H9 (cell line): ENCODE measurements around the gene MARK4. TPM values are rescaled to one million over a fixed set of nuclear protein-coding genes. Genes with fewer than 3 reads are reported as not detected.

Experiments used
- DNase-seq: peaks from one replicate; pipeline ENCODE4 v3.0.0-alpha.2; 2017
- H2AFZ ChIP-seq: one replicate; pipeline ENCODE4 v1.6.1; 2013; ENCODE audit warnings: mild to moderate bottlenecking, low read length, control low read depth, moderate library complexity
- H2AK5ac ChIP-seq: 2 replicates; pipeline ENCODE4 v1.6.1; 2013; ENCODE audit warnings: low read length, control low read depth, mixed read lengths; ENCODE audit not compliant: insufficient read length
- H2BK120ac ChIP-seq: one replicate; pipeline ENCODE4 v1.6.1; 2013; ENCODE audit warnings: low read depth, mild to moderate bottlenecking, low read length, control low read depth, inconsistent platforms; ENCODE audit not compliant: poor library complexity, severe bottlenecking
- H2BK12ac ChIP-seq: 2 replicates; pipeline ENCODE4 v1.6.1; 2013; ENCODE audit warnings: low read length, control low read depth, mixed read lengths, low read depth; ENCODE audit not compliant: insufficient read length
- H2BK15ac ChIP-seq: 2 replicates; pipeline ENCODE4 v1.6.1; 2013; ENCODE audit warnings: low read depth, low read length, control low read depth
- H2BK20ac ChIP-seq: one replicate; pipeline ENCODE4 v1.6.1; 2013; ENCODE audit warnings: low read depth, mild to moderate bottlenecking, low read length, control low read depth, inconsistent platforms; ENCODE audit not compliant: poor library complexity, severe bottlenecking
- H2BK5ac ChIP-seq: 2 replicates; pipeline ENCODE4 v1.6.1; 2013; ENCODE audit warnings: low read length, control low read depth, mixed read lengths; ENCODE audit not compliant: insufficient read length
- H3K14ac ChIP-seq: 2 replicates; pipeline ENCODE4 v1.6.1; 2013; ENCODE audit warnings: low read length, control low read depth; ENCODE audit not compliant: insufficient read depth
- H3K18ac ChIP-seq: 2 replicates; pipeline ENCODE4 v1.6.1; 2013; ENCODE audit warnings: low read depth, mild to moderate bottlenecking, mixed read lengths, low read length, control low read depth; ENCODE audit not compliant: insufficient read length
- H3K23ac ChIP-seq: 2 replicates; pipeline ENCODE4 v1.6.1; 2013; ENCODE audit warnings: low read length, control low read depth, mixed read lengths, low read depth; ENCODE audit not compliant: insufficient read length
- H3K23me2 ChIP-seq: 2 replicates; pipeline ENCODE4 v1.6.1; 2013; ENCODE audit warnings: low read depth, mild to moderate bottlenecking, mixed read lengths, low read length, control low read depth; ENCODE audit not compliant: insufficient read length, poor library complexity, severe bottlenecking
- H3K27ac ChIP-seq: 2 replicates; pipeline ENCODE4 v1.5.1; 2013; ENCODE audit warnings: low read length, control low read depth, mixed read lengths, low read depth; ENCODE audit not compliant: insufficient read length
- H3K27me3 ChIP-seq: 2 replicates; pipeline ENCODE4 v1.6.1; 2013; ENCODE audit warnings: low read length, control low read depth, inconsistent platforms; ENCODE audit not compliant: insufficient read depth
- H3K4ac ChIP-seq: 2 replicates; pipeline ENCODE4 v1.6.1; 2013; ENCODE audit warnings: low read depth, mild to moderate bottlenecking, control low read depth, inconsistent platforms, low read length, moderate library complexity
- H3K4me1 ChIP-seq: 2 replicates; pipeline ENCODE4 v1.6.1; 2013; ENCODE audit warnings: low read length, control low read depth, inconsistent platforms; ENCODE audit not compliant: insufficient read depth
- H3K4me2 ChIP-seq: 2 replicates; pipeline ENCODE4 v1.6.1; 2013; ENCODE audit warnings: low read length, control low read depth, mixed read lengths; ENCODE audit not compliant: insufficient read length, insufficient read depth
- H3K56ac ChIP-seq: 2 replicates; pipeline ENCODE4 v1.6.1; 2013; ENCODE audit warnings: low read depth, mild to moderate bottlenecking, mixed read lengths, low read length, control low read depth; ENCODE audit not compliant: insufficient read length
- H3K79me1 ChIP-seq: 2 replicates; pipeline ENCODE4 v1.6.1; 2013; ENCODE audit warnings: low read depth, mild to moderate bottlenecking, moderate library complexity, low read length, control low read depth, inconsistent platforms; ENCODE audit not compliant: insufficient read depth, poor library complexity, severe bottlenecking
- H3K79me2 ChIP-seq: 2 replicates; pipeline ENCODE4 v1.6.1; 2013; ENCODE audit warnings: low read length, control low read depth, inconsistent platforms; ENCODE audit not compliant: insufficient read depth
- H3K9ac ChIP-seq: 2 replicates; pipeline ENCODE4 v1.6.1; 2013; ENCODE audit warnings: low read length, control low read depth, mixed read lengths; ENCODE audit not compliant: insufficient read length; ENCODE audit errors: extremely low read depth
- H3K9me3 ChIP-seq: one replicate; pipeline ENCODE4 v1.6.1; 2013; ENCODE audit warnings: low read depth, low read length, inconsistent platforms; ENCODE audit not compliant: control insufficient read depth
- H3T11ph ChIP-seq: one replicate; pipeline ENCODE4 v1.6.1; 2013; ENCODE audit warnings: mild to moderate bottlenecking, low read length, control low read depth, inconsistent platforms
- H4K20me1 ChIP-seq: one replicate; pipeline ENCODE4 v1.6.1; 2013; ENCODE audit not compliant: control insufficient read depth, insufficient read length, insufficient read depth
- H4K5ac ChIP-seq: 2 replicates; pipeline ENCODE4 v1.6.1; 2013; ENCODE audit warnings: low read depth, mild to moderate bottlenecking, mixed read lengths, low read length, control low read depth; ENCODE audit not compliant: insufficient read length
- H4K8ac ChIP-seq: replicated peaks from 2 replicates; pipeline ENCODE4 v1.6.1; 2013; ENCODE audit warnings: low read length, control low read depth, mixed read lengths, low read depth; ENCODE audit not compliant: insufficient read length
- H4K91ac ChIP-seq: 2 replicates; pipeline ENCODE4 v1.6.1; 2013; ENCODE audit warnings: low read depth, mild to moderate bottlenecking, moderate library complexity, mixed read lengths, low read length, control low read depth; ENCODE audit not compliant: insufficient read length
- H3K27ac Mint-ChIP-seq, 3 experiments: 2 replicates in 2 of 3; 3 replicates in 1 of 3; pipeline ENCODE4 v1.8.0; 2020 to 2021; ENCODE audit warnings: mixed read lengths in 3 of 3, mild to moderate bottlenecking in 1 of 3, moderate library complexity in 1 of 3
- H3K27me3 Mint-ChIP-seq: 2 replicates; pipeline ENCODE4 v1.8.0; 2021; ENCODE audit warnings: low read depth, mild to moderate bottlenecking, moderate library complexity, mixed read lengths
- H3K36me3 Mint-ChIP-seq, 3 experiments: 2 replicates in 2 of 3; 3 replicates in 1 of 3; pipeline ENCODE4 v1.8.0; 2020 to 2021; ENCODE audit warnings: low read depth in 3 of 3, mixed read lengths in 3 of 3; ENCODE audit not compliant: insufficient read depth in 1 of 3
- H3K4me1 Mint-ChIP-seq, 2 experiments: 2 replicates each; pipeline ENCODE4 v1.8.0; 2020; ENCODE audit warnings: mixed read lengths in 2 of 2
- H3K4me3 Mint-ChIP-seq, 2 experiments: 2 replicates in 1 of 2; 3 replicates in 1 of 2; pipeline ENCODE4 v1.8.0; 2020 to 2021; ENCODE audit warnings: mild to moderate bottlenecking in 2 of 2, mixed read lengths in 2 of 2, moderate library complexity in 1 of 2
- H3K9me3 Mint-ChIP-seq, 2 experiments: 2 replicates in 1 of 2; 3 replicates in 1 of 2; pipeline ENCODE4 v1.8.0; 2020; ENCODE audit warnings: mild to moderate bottlenecking in 2 of 2, mixed read lengths in 2 of 2, moderate library complexity in 1 of 2
- CTCF ChIP-seq: fragments of 200-600 bp; sonication (generic); conservative IDR thresholded peaks from 3 replicates; pipeline ENCODE4 v1.8.0; 2021; ENCODE audit warnings: antibody characterized with exemption, mild to moderate bottlenecking
- WGBS: extraction: QIAGEN DNeasy Blood & Tissue Kit; methylation state at CpG from one replicate; pipeline ENCODE4 v1.1.7; 2013; ENCODE audit warnings: missing lambda C conversion rate, low lambda C conversion rate, mixed read lengths; ENCODE audit not compliant: insufficient read length; ENCODE audit errors: extremely low coverage; 5-methylcytosine and 5-hydroxymethylcytosine counted together
- total RNA-seq: library from RNA; stranded (reverse); gene quantifications from 2 replicates; pipeline ENCODE4 v1.2.1, GENCODE V29; 2021

Gene MARK4
- total RNA-seq, 1 experiment from 2014 or later: 44.7 TPM

GRCh38 chr19:45303269-45304060, 52.4 kb downstream of the MARK4 start:
- Histone ChIP-seq H2BK5ac (no peak overlapping the region), H2BK20ac (no peak overlapping the region), H3T11ph (no peak overlapping the region), H3K18ac (no peak overlapping the region), H4K5ac (no peak overlapping the region), H3K79me1 (no peaks in the 10 kb centered on the region), H4K8ac (no peak overlapping the region), H3K4me2 (no peak overlapping the region), H2BK120ac (no peak overlapping the region), H3K4me1 (no peaks in the 10 kb centered on the region; the same call in 1 of the 2 replicates), H3K27ac (no peak overlapping the region), H3K14ac (no peak overlapping the region), H3K9me3 (no peaks in the 10 kb centered on the region), H2BK15ac (no peak overlapping the region), H4K91ac (no peak overlapping the region), H3K56ac (no peak overlapping the region), H3K9ac (no peak overlapping the region), H2BK12ac (no peak overlapping the region), H2AK5ac (no peak overlapping the region), H3K23ac (no peak overlapping the region), H2AFZ (no peak overlapping the region), H3K4ac (no peak overlapping the region), H3K27me3 (no peaks in the 10 kb centered on the region; the same call in 1 of the 2 replicates), H4K20me1 (no peaks in the 10 kb centered on the region), H3K23me2 (no peaks in the 10 kb centered on the region), H3K79me2 (no peaks in the 10 kb centered on the region)
- no peak for TF ChIP-seq CTCF
- H3K9me3 Mint-ChIP-seq: peaks cover 3 to 9% of the 10 kb centered on the region in 2 experiments; a peak in 2 of 5 replicates
- peaks cover 15 to 23% of the 10 kb centered on the region in 2 experiments for H3K4me1 Mint-ChIP-seq
- no peak overlapping the region for H3K4me3 Mint-ChIP-seq
- no peak overlapping the region for H3K27ac Mint-ChIP-seq
- WGBS: no CpG with 5 or more reads among the region's 12 CpGs
- H3K27me3 Mint-ChIP-seq: peaks cover 37% of the 10 kb centered on the region
- DNase-seq: no peak
- peaks cover 7 to 24% (median 8%) of the 10 kb centered on the region in 3 experiments; a peak in 6 of 7 replicates for H3K36me3 Mint-ChIP-seq
